Smooth muscle cell (in vitro differentiated cells): ENCODE measurements around the gene PPP2CA. TPM values are rescaled to one million over a fixed set of nuclear protein-coding genes. Genes with fewer than 3 reads are reported as not detected.

Experiments used
- DNase-seq: peaks from one replicate; lab custom pipeline; 2025; ENCODE audit not compliant: unreplicated experiment; lab: John Stamatoyannopoulos, UW
- H2AFZ ChIP-seq: fragments of 200-600 bp; sonication (generic); 2 replicates; pipeline ENCODE4 v1.6.0; 2016; ENCODE audit warnings: antibody characterized with exemption, low read depth, mild to moderate bottlenecking
- H3F3A ChIP-seq: fragments of 200-600 bp; sonication (generic); 2 replicates; pipeline ENCODE4 v1.6.0; 2017; ENCODE audit warnings: antibody characterized with exemption, low read depth
- H3K27ac ChIP-seq: fragments of 200-600 bp; sonication (generic); 2 replicates; pipeline ENCODE4 v1.5.1; 2016; ENCODE audit warnings: low read depth, mild to moderate bottlenecking
- H3K27me3 ChIP-seq: fragments of 200-600 bp; sonication (generic); 2 replicates; pipeline ENCODE4 v1.6.1; 2016; ENCODE audit warnings: low read depth, mild to moderate bottlenecking
- H3K36me3 ChIP-seq: fragments of 200-600 bp; sonication (generic); 2 replicates; pipeline ENCODE4 v1.5.1; 2016; ENCODE audit warnings: low read depth
- H3K4me1 ChIP-seq: fragments of 200-600 bp; sonication (generic); 2 replicates; pipeline ENCODE4 v1.5.1; 2016; ENCODE audit warnings: low read depth
- H3K4me2 ChIP-seq: fragments of 200-600 bp; sonication (generic); 2 replicates; pipeline ENCODE4 v1.6.0; 2016; ENCODE audit warnings: mild to moderate bottlenecking
- H3K4me3 ChIP-seq: fragments of 200-600 bp; sonication (generic); 2 replicates; pipeline ENCODE4 v1.5.1; 2016; ENCODE audit warnings: mild to moderate bottlenecking
- H3K79me2 ChIP-seq: fragments of 200-600 bp; sonication (generic); 2 replicates; pipeline ENCODE4 v1.6.0; 2016; ENCODE audit warnings: low read depth, mild to moderate bottlenecking
- H3K9ac ChIP-seq: fragments of 200-600 bp; sonication (generic); 2 replicates; pipeline ENCODE4 v1.6.0; 2016; ENCODE audit warnings: low read depth
- H3K9me3 ChIP-seq: fragments of 200-600 bp; sonication (generic); replicated peaks from 2 replicates; pipeline ENCODE4 v1.5.1; 2016; ENCODE audit warnings: low read depth
- H4K20me1 ChIP-seq: fragments of 200-600 bp; sonication (generic); 2 replicates; pipeline ENCODE4 v1.6.0; 2016; ENCODE audit warnings: low read depth
- CTCF ChIP-seq: fragments of 200-600 bp; sonication (generic); IDR thresholded peaks from 2 replicates; pipeline ENCODE4 v1.5.1; 2017; ENCODE audit warnings: borderline replicate concordance, mild to moderate bottlenecking, antibody characterized with exemption; ENCODE audit not compliant: insufficient read depth, poor library complexity, severe bottlenecking
- WGBS: methylation state at CpG from one replicate; pipeline ENCODE4 v1.1.7; 2016; ENCODE audit warnings: low lambda C conversion rate; 5-methylcytosine and 5-hydroxymethylcytosine counted together
- polyA plus RNA-seq: library from polyadenylated mRNA; unstranded; fragments of >200 nt; fragmentation: Nextera tagmentation; extraction: Ambion mirVana; gene quantifications from 2 replicates; pipeline ENCODE4 v1.2.1, GENCODE V29; 2016
- total RNA-seq: library from RNA; depleted of rRNA; stranded (reverse); fragments of >200 nt; gene quantifications from 2 replicates; pipeline ENCODE4 v1.2.3, GENCODE V29; 2014

PPP2CA gene
- total and polyA plus RNA-seq, 2 experiments from 2014 or later: 82.4 to 243 TPM

GRCh38 chr5:134236820-134237219 lies 10.9 kb upstream of the PPP2CA start:
- DNase-seq: no peak
- H3K4me3 ChIP-seq: no peak overlapping the region
- H2AFZ ChIP-seq: no peak overlapping the region
- no peaks in the 10 kb centered on the region for H4K20me1 ChIP-seq
- H3K9ac ChIP-seq: no peak overlapping the region
- H3K4me1 ChIP-seq: no peaks in the 10 kb centered on the region
- H3K36me3 ChIP-seq: no peaks in the 10 kb centered on the region
- TF ChIP-seq CTCF: no peak
- H3K4me2 ChIP-seq: no peak overlapping the region
- no peaks in the 10 kb centered on the region for H3K27me3 ChIP-seq
- no peak overlapping the region for H3K27ac ChIP-seq
- H3K9me3 ChIP-seq: no peaks in the 10 kb centered on the region
- no peaks in the 10 kb centered on the region for H3F3A ChIP-seq
- 98% methylated on average over 5 of the region's 6 CpGs for WGBS
- H3K79me2 ChIP-seq: no peaks in the 10 kb centered on the region

- Histone ChIP-seq H4K20me1 (no peaks in the 10 kb centered on the region), H3F3A (no peaks in the 10 kb centered on the region), H2AFZ (no peak overlapping the region), H3K4me1 (no peaks in the 10 kb centered on the region), H3K9ac (no peak overlapping the region), H3K4me3 (no peak overlapping the region), H3K36me3 (no peaks in the 10 kb centered on the region), H3K27ac (no peak overlapping the region), H3K79me2 (no peaks in the 10 kb centered on the region), H3K4me2 (no peak overlapping the region), H3K9me3 (no peaks in the 10 kb centered on the region), H3K27me3 (no peaks in the 10 kb centered on the region)
- no peak for DNase-seq
- TF ChIP-seq CTCF: no peak
- WGBS: 66% methylated on average over 2 of the region's 2 CpGs
Measured at GRCh38 chr5:134236318-134236717, 10.4 kb upstream of the PPP2CA start.

- H2AFZ ChIP-seq: no peak overlapping the region
- no peaks in the 10 kb centered on the region for H3K36me3 ChIP-seq
- no peaks in the 10 kb centered on the region for H3K27me3 ChIP-seq
- H4K20me1 ChIP-seq: peaks cover 16% of the 10 kb centered on the region
- H3K9ac ChIP-seq: no peak overlapping the region
- H3K4me3 ChIP-seq: no peak overlapping the region
- peaks cover 4% of the 10 kb centered on the region for H3F3A ChIP-seq
- H3K4me2 ChIP-seq: no peak overlapping the region
- no peak overlapping the region for H3K27ac ChIP-seq
- DNase-seq: no peak
- H3K9me3 ChIP-seq: no peaks in the 10 kb centered on the region
- H3K4me1 ChIP-seq: peaks cover 8% of the 10 kb centered on the region
- no peak for TF ChIP-seq CTCF
- H3K79me2 ChIP-seq: peaks cover 23% of the 10 kb centered on the region
Measured at GRCh38 chr5:134228624-134229023, 2.8 kb upstream of the PPP2CA start.

GRCh38 chr5:134227776-134228175 lies 1.9 kb upstream of the PPP2CA start:
- H3K27ac ChIP-seq: no peak overlapping the region
- peaks cover 31% of the 10 kb centered on the region for H3K79me2 ChIP-seq
- H4K20me1 ChIP-seq: peaks cover 25% of the 10 kb centered on the region
- H3F3A ChIP-seq: peaks cover 4% of the 10 kb centered on the region
- H3K4me3 ChIP-seq: no peak overlapping the region
- TF ChIP-seq CTCF: no peak
- no peaks in the 10 kb centered on the region for H3K36me3 ChIP-seq
- no peak for DNase-seq
- no peaks in the 10 kb centered on the region for H3K27me3 ChIP-seq
- no peak overlapping the region for H3K4me2 ChIP-seq
- H3K9me3 ChIP-seq: no peaks in the 10 kb centered on the region
- H3K9ac ChIP-seq: no peak overlapping the region
- 95% methylated on average over 3 of the region's 3 CpGs for WGBS
- peaks cover 16% of the 10 kb centered on the region for H3K4me1 ChIP-seq
- H2AFZ ChIP-seq: no peak overlapping the region
